Measurements from ENCODE around the gene YIF1A. TPM values are rescaled to one million over a fixed set of nuclear protein-coding genes. Genes with fewer than 3 reads are reported as not detected.

The YIF1A gene
- total and polyA plus RNA-seq, 4 donors = 46.6 to 128 (median 114) TPM

GRCh38 chr11:66328302-66329144 is 39.6 kb upstream of the YIF1A start:
- peaks cover 2 to 48% (median 22%) of the 10 kb centered on the region in 5 donors for H3K4me1 ChIP-seq (ENCODE audit: control insufficient read depth in 5 of 5, insufficient read depth in 5 of 5, low read length in 5 of 5)
- H3K4me3 ChIP-seq = no peak overlapping the region
- H3K9ac ChIP-seq (ENCODE audit: insufficient read depth in 1 of 2, low read length in 2 of 2) = peak overlapping the region in 1 of 2 donors; percentile 20
- no peaks in the 10 kb centered on the region for H3K27me3 ChIP-seq (ENCODE audit: control insufficient read depth in 3 of 3, insufficient read depth in 3 of 3, low read length in 2 of 3)
- DNase-seq = peak; percentile 86 to 89 (median 87)
- peak overlapping the region in 1 of 2 donors; percentile 18 for H3K27ac ChIP-seq (ENCODE audit: low read depth in 1 of 2, low read length in 1 of 2)
- WGBS, 2 donors = 9 to 12% methylated on average over 19 of the region's 19 CpGs
- TF ChIP-seq CTCF (IDR thresholded peaks at IDR 0.05; ENCODE audit: control extremely low read depth, extremely low read depth) = peak; percentile 92
- H3K9me3 ChIP-seq (ENCODE audit: control insufficient read depth in 4 of 4, insufficient read depth in 3 of 4, low read length in 3 of 4) = peaks cover 0 to 1% (median 0%) of the 10 kb centered on the region in 4 donors
- peak; percentile 80 for ATAC-seq (ENCODE audit: insufficient read depth, low FRiP score)
- H3K36me3 ChIP-seq (ENCODE audit: control insufficient read depth in 4 of 4, insufficient read depth in 4 of 4, low read length in 4 of 4) = peaks cover 0 to 13% (median 0%) of the 10 kb centered on the region in 4 donors

GRCh38 chr11:66328031-66328301 is 39.0 kb upstream of the YIF1A start:
- Histone ChIP-seq H3K4me3 (no peak overlapping the region), H3K27ac (ENCODE audit: low read depth in 1 of 2, low read length in 1 of 2) (peak overlapping the region in 1 of 2 donors; percentile 18), H3K9ac (ENCODE audit: insufficient read depth in 1 of 2, low read length in 2 of 2) (no peak overlapping the region), H3K9me3 (ENCODE audit: control insufficient read depth in 4 of 4, insufficient read depth in 3 of 4, low read length in 3 of 4) (peaks cover 0 to 1% (median 0%) of the 10 kb centered on the region in 4 donors), H3K4me1 (ENCODE audit: control insufficient read depth in 5 of 5, insufficient read depth in 5 of 5, low read length in 5 of 5) (peaks cover 2 to 48% (median 22%) of the 10 kb centered on the region in 5 donors), H3K36me3 (ENCODE audit: control insufficient read depth in 4 of 4, insufficient read depth in 4 of 4, low read length in 4 of 4) (peaks cover 0 to 11% (median 0%) of the 10 kb centered on the region in 4 donors), H3K27me3 (ENCODE audit: control insufficient read depth in 3 of 3, insufficient read depth in 3 of 3, low read length in 2 of 3) (no peaks in the 10 kb centered on the region)
- TF ChIP-seq CTCF (IDR thresholded peaks at IDR 0.05; ENCODE audit: control extremely low read depth, extremely low read depth) = no peak
- DNase-seq (no peak), ATAC-seq (ENCODE audit: insufficient read depth, low FRiP score) (no peak)
- 63 to 79% methylated on average over 3 of the region's 3 CpGs for WGBS, 2 donors

- H3K9me3 ChIP-seq (ENCODE audit: control insufficient read depth in 4 of 4, insufficient read depth in 3 of 4, low read length in 3 of 4) = peaks cover 0 to 1% (median 0%) of the 10 kb centered on the region in 4 donors
- TF ChIP-seq CTCF (IDR thresholded peaks at IDR 0.05; ENCODE audit: control extremely low read depth, extremely low read depth) = no peak
- WGBS, 2 donors = 78 to 93% methylated on average over 10 of the region's 10 CpGs
- H3K27me3 ChIP-seq (ENCODE audit: control insufficient read depth in 3 of 3, insufficient read depth in 3 of 3, low read length in 2 of 3) = no peaks in the 10 kb centered on the region
- no peak overlapping the region for H3K4me3 ChIP-seq
- H3K36me3 ChIP-seq (ENCODE audit: control insufficient read depth in 4 of 4, insufficient read depth in 4 of 4, low read length in 4 of 4) = peaks cover 0 to 7% (median 0%) of the 10 kb centered on the region in 4 donors
- H3K27ac ChIP-seq (ENCODE audit: low read depth in 1 of 2, low read length in 1 of 2) = peak overlapping the region in 1 of 2 donors; percentile 20
- H3K4me1 ChIP-seq (ENCODE audit: control insufficient read depth in 5 of 5, insufficient read depth in 5 of 5, low read length in 5 of 5) = peaks cover 2 to 48% (median 22%) of the 10 kb centered on the region in 5 donors
- peak in 1 of 3 donors; percentile 41 for DNase-seq
- no peak for ATAC-seq (ENCODE audit: insufficient read depth, low FRiP score)
- H3K9ac ChIP-seq (ENCODE audit: insufficient read depth in 1 of 2, low read length in 2 of 2) = no peak overlapping the region
These were observed 38.5 kb upstream of the YIF1A start for GRCh38 chr11:66327171-66328030.

Measured in lung (tissue), 12 donors.